ENCODE results near the gene IFT27. TPM values are rescaled to one million over a fixed set of nuclear protein-coding genes. Genes with fewer than 3 reads are reported as not detected.

Gene IFT27
- total and polyA plus RNA-seq, 2 of the 4 experiments (the other 2 are of a cell fraction), result 14.5 to 26.9 TPM

DNA sequence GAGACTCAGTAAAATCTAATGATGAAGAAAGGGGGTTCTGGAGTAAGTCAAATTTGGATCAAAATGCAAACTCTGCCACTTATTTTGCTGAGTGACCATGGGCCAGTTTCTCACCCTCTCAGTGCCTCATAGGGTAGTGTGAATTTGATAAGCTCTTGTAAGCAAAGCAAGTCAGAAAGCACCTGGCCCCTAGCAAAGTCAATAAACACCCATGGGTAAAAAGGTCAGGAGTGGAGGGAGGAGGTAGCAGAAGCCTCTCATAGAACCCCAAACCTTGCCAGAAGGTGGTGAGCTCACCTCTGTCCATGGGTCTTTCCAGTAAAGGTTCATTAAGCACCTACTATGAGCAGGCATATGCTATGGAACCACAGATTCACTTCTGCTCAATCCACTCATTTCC, 53.9 kb downstream of the IFT27 start:
- TF ChIP-seq MAZ (IDR thresholded peaks at IDR 0.05; ENCODE audit: borderline replicate concordance, low read depth, low read length) (no peak), SMC3 (IDR thresholded peaks at IDR 0.05; ENCODE audit: low read depth, low read length) (no peak), MXI1 (IDR thresholded peaks at IDR 0.05; ENCODE audit: borderline replicate concordance, low read depth, low read length) (no peak), POLR2A (IDR thresholded peaks at IDR 0.05; ENCODE audit: low read depth, low read length) (no peak), RAD21 (IDR thresholded peaks at IDR 0.05; ENCODE audit: low read length) (no peak), MAFK (IDR thresholded peaks at IDR 0.05; ENCODE audit: low read depth, low read length) (no peak), BHLHE40 (IDR thresholded peaks at IDR 0.05; ENCODE audit: low read depth, low read length) (no peak)
- TF ChIP-seq, protein P1, sequence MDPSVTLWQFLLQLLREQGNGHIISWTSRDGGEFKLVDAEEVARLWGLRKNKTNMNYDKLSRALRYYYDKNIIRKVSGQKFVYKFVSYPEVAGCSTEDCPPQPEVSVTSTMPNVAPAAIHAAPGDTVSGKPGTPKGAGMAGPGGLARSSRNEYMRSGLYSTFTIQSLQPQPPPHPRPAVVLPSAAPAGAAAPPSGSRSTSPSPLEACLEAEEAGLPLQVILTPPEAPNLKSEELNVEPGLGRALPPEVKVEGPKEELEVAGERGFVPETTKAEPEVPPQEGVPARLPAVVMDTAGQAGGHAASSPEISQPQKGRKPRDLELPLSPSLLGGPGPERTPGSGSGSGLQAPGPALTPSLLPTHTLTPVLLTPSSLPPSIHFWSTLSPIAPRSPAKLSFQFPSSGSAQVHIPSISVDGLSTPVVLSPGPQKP (IDR thresholded peaks at IDR 0.05; ENCODE audit: borderline replicate concordance, low read depth, low read length), result no peak
- Histone ChIP-seq H4K8ac (ENCODE audit: low read depth in 2 of 2, low read length in 2 of 2) (no peak overlapping the region), H3K14ac (replicated peaks; ENCODE audit: low read depth, low read length) (no peak overlapping the region), H3K4ac (ENCODE audit: low read depth, low read length) (no peak overlapping the region), H4K91ac (ENCODE audit: insufficient read depth, low read depth, low read length) (no peak overlapping the region), H3K9ac (ENCODE audit: low read depth, low read length) (no peak overlapping the region), H2BK5ac (ENCODE audit: low read depth, low read length, poor library complexity, severe bottlenecking) (no peak overlapping the region), H4K5ac (ENCODE audit: low read depth, low read length) (no peak overlapping the region), H2AK9ac (replicated peaks; ENCODE audit: low read depth, low read length, poor library complexity) (no peak overlapping the region), H2BK20ac (ENCODE audit: low read depth, low read length) (no peak overlapping the region), H3K79me1 (ENCODE audit: low read depth in 1 of 2, low read length in 2 of 2) (no peaks in the 10 kb centered on the region), H3K9me3 (ENCODE audit: control insufficient read depth, insufficient read depth, low read length) (no peaks in the 10 kb centered on the region), H4K20me1 (ENCODE audit: insufficient read depth, low read length) (no peaks in the 10 kb centered on the region), H2AK5ac (ENCODE audit: low read depth, low read length) (no peak overlapping the region), H3K56ac (ENCODE audit: extremely low read depth, insufficient read depth, low read length) (no peak overlapping the region), H3K4me1 (ENCODE audit: control insufficient read depth, insufficient read depth, low read length) (no peaks in the 10 kb centered on the region), H3K23ac (ENCODE audit: low read depth, low read length) (no peak overlapping the region), H3K9me1 (ENCODE audit: insufficient read depth, low read length) (no peaks in the 10 kb centered on the region), H2BK15ac (ENCODE audit: low read depth, low read length) (no peak overlapping the region), H2BK120ac (ENCODE audit: low read depth, low read length) (no peak overlapping the region), H3K4me2 (ENCODE audit: low read depth, low read length) (no peak overlapping the region), H3K4me3 (ENCODE audit: insufficient read depth, low read depth, low read length) (no peak overlapping the region), H3K36me3 (ENCODE audit: control insufficient read depth, insufficient read depth, low read length) (no peaks in the 10 kb centered on the region), H2AFZ (replicated peaks; ENCODE audit: low read length, poor library complexity) (no peak overlapping the region), H3K27me3 (ENCODE audit: control insufficient read depth, insufficient read depth, low read length) (peaks cover 52% of the 10 kb centered on the region), H3K18ac (ENCODE audit: low read depth, low read length) (no peak overlapping the region), H3K27ac (ENCODE audit: insufficient read depth, low read length) (no peak overlapping the region)
- ATAC-seq (ENCODE audit: low read depth) (no peak), DNase-seq (no peak)
- in situ Hi-C loops (cut with MboI; ENCODE audit: low sequenced_read_pairs) (no loop called here), dilution Hi-C loops (cut with HindIII; ENCODE audit: low sequenced_read_pairs, unreplicated experiment) (no loop called here), intact Hi-C loops (cut with micrococcal nuclease) (no loop called here)
- ChIA-PET POLR2A (ENCODE audit: unreplicated experiment) (no interaction called here), CTCF (no interaction called here)
- no TSS peak for BruUV-seq (replicated peaks)

Data from IMR-90 (cell line).